ENCODE measurements around the gene SLC16A3.
"Not testable (repeated sequence)": the region's sequence is repeated elsewhere in the genome, so short reads cannot be mapped to it uniquely, and the experiment has no call there.

Gene SLC16A3

DNA sequence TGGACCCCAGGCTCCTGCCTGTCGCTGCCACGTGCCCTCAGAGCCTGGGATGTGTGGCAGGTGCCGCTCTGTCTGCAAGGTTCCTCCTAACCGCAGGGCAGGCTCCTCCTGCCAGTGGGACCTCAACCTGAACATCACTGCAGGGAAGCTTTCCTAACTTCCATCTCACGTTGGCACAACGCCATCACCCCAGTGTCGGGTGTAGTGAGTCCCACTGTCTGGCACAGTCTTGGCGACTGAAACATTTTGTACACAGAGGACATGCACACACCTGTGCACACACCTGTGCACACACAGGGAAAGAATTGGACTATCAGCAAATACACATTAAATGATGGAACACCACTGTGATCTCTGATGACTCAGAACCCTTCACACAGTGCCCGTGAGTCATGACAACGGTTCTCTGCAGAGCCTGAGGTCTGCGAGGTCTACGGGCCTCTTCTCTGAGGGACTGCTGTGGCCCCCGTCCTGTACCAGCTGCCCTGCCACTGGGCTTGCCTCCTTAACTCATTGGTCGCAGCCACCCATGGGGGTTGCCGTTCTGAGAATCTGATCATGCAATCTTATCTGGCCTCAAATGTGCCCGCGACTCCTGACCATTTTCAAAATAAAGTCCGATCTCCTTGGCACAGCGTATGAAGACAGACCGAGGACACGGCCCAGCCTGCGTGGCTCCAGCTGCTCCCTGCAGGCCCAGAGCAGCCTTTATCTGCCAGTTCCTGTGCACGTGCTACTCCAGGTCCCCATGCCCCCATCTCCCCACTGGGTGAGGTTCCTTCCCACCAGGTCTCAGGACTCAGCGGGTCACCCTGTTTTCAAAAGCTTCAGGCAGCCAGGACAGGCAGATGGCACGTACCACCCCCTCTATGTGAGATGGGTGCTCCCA lies 23.8 kb upstream of the SLC16A3 start:
- peak; percentile 58 for DNase-seq

DNA sequence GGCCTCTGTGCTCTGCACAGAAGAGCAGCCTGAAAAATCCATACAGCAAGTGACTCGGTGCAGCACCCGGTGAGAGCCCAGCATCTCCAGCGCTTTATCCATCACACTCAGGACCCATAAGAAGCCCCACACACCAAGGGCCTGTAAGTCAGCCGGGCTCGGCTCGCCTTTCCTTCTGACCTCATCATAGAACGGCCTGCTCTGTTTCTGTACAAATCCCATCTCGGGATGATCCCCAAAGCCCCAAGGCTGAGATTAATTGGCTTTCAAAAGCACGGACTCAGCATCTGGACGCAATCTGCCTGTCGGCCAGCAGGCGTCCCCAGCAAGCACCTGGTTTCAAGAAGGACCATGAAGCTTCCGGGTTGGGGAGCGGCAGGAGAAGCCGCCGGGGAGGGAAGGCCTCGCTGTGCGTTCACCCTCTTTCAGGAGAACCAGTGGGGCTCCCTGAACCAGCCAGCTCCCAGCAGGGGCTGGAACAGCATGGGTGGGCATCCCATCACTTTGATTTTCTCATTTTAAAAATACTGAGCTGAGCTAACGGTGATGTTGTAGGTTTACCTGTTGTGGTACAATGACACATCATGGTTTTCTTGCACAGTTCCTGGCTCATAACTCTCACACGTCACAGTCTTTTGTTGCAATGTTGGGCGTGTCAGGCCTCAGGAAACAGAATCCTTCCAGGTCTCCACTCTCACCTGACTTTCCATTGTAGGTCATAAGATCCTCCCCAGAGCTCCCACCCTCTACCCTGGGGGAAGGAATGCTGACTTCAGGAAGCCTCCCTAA lies 22.9 kb upstream of the SLC16A3 start:
- peak; percentile 90 for DNase-seq

DNA sequence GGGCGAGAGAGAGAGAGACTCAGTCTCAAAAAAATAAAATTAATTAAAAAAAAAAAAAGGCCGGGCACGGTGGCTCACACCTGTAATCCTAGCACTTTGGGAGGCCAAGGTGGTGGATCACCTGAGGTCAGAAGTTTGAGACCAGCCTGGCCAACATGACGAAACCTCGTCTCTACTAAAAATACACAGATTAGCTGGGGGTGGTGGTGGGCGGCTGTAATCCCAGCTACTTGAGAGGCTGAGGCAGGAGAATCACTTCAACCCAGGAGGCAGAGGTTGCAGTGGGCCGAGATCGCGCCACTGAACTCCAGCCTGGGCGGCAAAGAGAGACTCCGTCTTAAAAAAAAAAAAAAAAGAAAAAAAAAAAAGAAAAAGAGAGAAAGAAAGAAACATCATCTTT lies 18.2 kb upstream of the SLC16A3 start:
- not testable (repeated sequence) for DNase-seq

DNA sequence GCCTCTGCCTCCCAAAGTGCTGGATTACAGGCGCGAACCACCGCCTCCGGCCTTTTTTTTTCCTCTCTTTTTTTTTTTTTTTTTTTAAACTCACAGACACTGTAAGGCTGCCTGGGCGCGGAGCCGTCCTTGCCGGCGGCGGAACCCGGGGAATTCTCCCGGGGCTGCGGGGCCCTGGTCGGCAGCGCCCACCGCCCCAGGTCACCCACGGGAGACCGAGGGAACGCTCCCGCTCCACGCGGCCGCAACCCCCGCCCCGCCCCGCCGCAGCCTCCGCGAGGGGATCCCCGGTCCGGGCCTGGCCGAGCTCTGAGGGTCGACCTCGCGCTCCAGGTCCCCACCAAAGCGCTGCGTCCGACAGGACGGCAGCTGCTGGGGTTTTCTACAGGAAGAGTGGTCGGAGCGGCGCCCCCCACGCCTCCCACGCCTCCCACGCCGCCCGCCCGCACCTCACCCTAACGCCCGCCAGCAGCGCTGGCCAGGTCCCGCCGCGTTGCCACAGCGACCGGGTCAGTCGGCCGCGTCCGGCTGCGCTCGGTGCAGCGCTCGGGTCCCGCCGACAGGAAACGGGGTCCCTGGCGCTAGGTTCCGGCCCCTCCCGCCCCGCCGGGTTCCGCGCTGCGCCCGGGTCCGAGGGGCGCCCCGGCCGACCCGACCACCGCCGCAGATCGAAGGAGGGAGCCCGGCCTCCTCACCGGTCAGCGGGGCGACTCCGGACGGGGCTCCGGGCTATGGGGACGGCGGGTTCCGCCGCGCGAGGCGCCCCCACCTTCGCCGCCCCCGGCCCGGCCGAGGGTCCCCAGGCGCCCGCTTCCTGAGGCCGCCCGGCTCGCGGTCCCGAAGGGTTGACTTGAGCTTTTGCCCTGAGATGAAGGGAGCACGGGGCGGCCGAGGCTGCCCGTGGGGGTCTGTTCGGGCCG lies 16.3 kb upstream of the SLC16A3 start, which contains the start of gene CCDC57:
CCDC57 (minus strand) TSS at position 512 of the 920 bp plus-strand sequence. CDS start 10,898 bp downstream, outside the sequence.
- DNase-seq = peak; percentile 81

DNA sequence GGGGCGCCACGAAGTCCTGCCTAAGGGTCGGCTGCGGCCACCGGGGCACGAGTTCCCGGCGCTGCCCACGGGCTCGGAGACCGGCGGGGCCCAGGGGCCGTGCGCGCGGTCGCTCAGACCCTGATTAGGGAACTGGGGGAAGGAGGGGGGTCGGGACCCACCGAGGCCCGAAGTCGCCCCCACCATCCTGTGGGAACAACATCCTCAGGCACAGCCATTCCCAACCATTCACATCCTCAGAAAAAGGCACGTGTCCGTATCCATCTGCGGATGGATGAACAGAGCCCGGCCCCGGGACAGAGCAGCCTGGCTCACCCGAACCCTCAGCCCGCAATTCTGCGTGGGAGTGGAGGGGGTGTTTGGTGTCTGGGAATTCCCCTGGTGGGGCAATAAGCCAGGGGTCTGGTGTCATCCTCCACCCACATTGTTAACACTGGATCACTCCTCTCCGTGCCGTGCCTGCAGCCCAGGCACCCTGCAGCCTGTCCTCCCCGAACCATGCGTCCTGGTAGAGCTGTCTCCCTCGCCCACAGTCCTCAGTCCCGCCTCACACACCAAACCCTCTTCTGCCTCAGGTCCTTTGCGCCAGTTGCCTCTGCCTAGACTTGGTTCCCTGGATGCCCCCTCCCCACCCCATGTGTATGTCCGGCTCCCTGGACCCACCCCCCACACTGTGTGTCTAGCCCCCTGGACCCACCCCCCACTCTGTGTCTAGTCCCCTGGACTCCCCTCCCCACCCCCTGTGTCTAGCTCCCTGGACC lies 15.4 kb upstream of the SLC16A3 start:
- DNase-seq = peak; percentile 49

DNA sequence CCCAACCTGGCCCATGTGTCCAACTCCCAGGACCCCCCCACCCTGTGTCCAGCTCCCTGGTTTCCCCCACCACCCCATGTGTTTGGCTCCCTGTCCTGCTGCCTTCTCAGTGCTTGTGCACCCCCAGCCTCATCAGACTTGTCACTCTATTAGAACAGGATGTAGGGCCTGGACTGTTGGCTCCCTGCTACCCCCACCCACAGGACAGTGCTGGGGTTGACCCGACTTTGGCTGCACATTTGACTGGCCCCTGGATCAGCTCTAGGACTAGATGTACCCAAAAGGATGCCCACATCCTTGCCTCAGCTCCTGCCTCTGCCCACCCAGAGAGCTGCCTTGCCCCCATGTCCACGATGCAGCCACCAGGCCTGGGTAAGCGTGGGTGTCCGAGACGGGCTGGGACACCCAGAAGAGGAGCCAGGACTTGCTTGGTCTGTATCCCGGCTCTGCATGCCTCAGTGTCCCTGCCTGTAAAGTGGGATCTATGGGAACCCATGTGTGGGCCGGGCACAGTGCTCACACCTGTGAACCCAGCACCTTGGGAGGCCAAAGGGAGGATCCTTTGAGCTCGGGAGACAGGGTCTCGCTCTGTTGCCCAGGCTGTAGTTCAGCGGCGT lies 14.7 kb upstream of the SLC16A3 start:
- no peak for DNase-seq

DNA sequence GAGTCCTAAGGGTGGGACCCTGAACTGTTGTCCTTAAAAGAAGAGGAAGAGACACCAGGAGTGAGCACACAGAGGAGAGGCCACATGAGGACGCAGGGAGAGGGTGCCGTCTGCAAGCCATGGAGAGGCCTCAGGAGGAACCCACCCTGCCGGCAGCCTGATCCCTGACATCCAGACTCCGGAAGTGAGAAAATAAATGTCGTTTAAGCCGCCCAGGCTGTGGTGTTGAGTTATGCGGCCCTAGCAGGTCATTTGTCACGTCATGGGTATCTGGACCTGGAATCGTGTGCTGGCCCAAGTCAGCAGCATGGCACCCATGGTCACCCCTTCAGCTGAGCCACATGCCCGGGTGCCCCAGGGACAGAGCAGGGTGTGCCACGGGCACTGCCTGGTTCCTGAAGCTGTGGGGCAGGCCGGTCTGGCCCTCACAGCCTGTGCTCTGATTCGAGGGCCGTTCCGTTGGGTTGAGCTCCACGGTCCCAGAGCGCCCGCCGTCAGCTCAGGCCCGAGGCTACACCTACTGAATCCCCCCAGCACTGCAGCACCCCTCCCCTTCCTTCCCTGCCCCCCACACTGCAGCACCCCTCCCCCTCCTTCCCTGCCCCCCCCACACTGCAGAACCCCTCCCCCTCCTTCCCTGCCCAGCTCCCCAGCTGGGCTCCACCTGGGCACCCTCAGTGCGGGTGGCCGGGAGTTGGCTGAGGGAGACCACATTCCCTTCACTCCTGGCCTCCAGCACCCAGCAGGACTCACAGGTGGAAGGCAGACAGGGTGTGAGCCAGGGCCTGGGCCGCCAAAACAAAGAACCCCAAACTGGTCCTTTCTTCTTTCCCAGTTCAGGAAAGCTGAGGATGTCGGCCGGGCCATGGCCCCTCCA lies 13.5 kb upstream of the SLC16A3 start:
- no peak for DNase-seq

DNA sequence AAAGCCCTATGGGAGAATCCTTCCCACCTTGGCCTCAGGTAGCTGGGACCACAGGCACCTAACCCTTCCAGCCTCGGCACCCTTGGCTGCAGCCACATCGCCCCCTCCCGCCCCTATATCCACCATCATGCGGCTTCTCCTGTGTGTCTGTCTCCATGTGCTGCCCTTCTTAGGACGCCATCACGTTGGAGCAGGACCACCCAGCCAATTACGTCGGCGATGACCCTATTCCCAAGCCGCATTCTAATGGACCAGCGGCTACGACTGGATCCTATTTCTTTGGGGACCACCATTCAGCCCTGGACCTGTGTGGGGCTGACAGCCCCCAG lies 12.9 kb upstream of the SLC16A3 start:
- no peak for DNase-seq

DNA sequence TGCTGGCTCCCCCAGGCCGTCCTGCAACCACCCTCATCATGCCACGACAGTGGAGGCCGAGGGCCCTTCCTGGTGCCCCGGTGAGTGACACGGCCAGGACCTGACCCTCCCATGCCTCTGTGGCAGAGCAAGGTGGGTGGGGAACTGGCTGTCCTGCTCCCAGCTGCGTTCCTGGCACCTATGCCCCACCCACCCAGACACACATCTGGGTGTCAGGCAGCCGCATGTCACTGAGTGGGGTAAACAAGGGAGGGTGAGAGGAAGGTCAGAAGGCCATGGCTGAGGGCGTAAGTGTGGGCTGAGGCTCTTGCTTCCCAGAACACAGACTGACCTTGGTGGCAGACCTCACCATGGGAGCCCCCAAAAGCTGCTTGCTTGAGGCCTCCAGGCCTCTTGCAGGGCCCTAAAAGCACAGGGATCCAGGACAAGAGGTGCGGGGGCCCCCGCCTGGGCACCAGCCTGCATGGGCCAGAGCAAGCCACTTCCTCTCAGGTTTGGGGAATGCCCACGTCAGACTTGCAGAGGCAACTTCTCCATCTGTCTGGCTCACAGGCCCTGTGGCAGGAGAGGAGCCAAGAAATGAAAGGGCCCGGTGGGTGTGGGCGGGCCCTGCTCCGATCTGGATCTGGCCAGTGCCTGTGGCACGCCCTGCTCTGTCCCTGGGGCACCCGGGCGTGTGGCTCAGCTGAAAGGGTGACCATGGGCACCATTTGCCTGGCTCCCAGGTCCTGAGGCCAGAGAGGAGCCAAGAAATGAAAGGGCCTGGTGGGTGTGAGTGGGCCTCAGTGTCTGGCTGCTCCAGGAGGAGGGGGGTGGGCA lies 12.3 kb upstream of the SLC16A3 start:
- DNase-seq = peak; percentile 62

DNA sequence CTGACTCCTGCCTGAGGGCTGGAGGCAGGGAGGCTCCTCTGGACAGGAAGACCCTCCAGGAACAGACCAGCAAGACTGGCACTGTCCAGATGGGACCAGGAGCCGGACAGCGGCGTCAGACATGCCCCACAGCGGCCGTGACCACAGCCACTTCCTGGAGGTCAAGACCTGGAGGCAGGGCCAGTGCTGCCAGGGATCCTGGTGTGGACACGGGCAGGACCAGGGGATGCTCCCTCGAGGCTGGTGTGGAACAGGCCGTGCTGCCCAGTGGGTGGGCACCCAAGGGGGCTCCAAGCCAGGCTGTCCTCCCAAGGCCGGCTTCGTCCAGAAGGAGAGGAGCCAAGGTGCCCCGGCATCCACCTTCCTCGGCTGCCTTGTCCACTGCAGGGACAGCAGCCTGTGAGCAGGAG lies 11.7 kb upstream of the SLC16A3 start:
- DNase-seq = no peak

DNA sequence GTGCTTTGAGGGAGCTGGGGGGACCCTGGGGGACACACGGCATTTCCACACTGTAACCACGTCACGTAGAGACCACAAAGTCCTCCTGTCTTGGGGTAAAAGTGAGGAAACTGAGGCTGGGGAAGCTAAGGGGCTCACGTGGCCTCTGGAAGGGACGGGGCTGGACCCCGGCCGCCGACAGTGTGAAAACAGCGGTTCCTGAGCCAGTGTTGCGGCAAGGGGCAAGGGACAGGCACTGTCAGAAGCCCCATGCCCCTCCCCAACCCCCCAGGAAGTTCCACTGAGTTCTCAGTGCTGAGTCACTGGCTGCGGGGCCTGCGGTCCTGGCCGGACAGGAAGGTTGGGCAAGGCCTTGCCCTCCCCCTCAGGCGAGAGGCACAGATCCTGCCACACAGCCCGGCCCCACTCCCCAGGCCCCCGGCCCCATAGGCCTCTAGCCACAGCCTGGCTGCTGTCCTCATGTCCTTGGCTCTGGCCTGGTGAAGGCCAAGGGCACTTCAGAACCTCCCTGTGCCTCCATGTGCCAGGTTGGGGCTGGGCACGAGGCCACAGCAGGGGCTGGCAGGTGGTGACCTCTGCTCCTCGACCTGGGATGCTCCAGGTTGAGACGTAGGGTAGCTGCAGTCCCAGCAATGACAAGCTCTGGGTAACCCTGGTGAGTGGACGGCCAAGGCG lies 11.2 kb upstream of the SLC16A3 start:
- DNase-seq = no peak

DNA sequence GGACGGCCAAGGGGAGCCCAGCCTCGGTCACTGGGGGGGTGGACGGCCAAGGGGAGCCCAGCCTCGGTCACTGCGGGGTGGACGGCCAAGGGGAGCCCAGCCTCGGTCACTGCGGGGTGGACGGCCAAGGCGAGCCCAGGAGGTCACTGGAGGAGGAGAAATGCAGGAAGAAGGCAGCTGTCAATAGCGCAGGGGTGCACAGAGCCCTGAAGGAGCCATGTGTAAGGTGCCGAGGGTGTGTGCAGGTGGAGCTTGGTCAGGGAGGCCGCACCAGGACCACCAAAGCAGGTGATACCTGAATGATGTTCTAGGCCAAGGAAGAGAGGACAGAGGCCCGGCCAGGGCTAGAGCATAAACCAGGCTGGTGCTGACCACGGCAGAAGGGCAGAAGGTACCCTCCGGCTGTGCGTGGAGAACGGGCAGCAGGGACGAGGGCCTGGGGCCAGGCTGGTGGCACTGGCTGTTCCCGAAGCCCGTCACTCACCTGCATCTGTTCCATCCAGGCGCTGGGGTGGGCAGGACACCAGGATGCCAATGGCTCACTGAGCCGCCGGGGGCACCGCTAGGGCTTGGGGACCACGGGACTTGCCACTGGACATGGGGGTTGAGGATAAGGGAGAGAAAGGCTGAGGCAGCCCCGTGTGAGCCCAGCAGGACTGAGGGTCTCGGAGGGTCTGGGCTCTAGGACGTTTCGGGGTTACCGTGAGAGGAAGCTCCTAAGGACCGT lies 10.3 kb upstream of the SLC16A3 start:
- DNase-seq = no peak

DNA sequence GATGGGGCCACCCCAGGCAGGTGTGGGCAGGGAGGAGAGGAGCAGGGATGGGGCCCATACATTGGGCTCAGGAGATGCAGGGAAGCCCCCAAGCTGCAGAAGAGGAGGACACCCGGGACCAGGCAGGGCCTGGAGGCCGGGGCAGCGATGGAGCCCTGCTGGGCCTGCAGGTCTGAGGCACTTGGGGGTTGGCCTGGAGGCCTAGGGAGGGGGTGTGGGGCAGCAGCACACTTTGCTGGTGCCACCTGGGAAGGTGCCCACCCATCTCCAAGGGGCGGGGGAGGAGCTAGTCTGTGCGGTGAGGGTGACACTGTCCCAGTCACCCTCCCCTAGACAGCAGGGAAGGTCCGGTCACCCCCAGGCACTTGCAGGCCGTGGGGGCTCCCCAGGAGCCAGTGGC lies 9.8 kb upstream of the SLC16A3 start:
- DNase-seq = no peak

DNA sequence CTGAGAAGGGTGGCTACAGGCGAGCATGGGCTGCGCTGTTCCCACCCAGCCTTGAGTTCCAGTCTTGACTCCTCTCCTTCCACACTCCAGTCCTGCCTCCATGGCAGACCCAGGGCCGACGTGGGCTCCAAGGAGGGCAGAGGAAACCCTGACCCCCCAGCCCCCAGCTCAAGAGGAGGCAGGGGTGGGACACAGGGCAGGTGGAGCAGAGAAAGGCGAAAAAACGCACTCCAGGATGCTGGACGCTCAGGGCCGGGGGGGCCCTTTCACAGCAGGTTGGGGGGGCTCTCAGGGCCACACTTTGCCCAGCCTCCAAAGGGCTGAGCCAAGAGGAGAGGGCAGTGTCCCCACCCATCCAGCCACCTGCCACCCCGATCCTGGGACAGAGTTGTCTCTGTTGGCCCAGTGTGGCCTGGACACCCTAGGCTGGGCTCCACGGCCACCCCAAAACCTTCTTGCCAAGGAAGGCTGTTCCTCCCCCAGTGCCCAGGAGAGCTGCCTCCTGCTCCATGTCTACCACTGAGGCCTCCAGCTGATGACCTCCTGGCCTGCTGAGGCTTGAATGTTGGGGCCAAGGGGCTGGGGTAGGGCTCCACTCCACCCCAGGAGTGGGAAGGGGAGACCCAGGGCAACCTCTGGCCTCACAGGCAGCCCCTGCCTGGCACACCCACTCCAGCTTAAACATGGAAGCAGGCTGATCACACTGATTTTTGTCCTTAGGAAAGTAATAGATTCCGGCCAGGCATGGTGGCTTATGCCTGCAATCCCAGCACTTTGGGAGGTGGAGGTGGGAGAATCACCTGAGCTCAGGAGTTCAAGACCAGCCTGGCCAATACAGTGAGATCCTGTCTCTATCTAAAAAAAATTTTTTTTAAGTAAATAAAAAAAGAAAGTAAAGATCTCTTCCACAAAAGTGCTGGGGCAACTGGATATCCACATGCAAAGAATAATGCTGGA lies 8.8 kb upstream of the SLC16A3 start:
- DNase-seq = no peak

DNA sequence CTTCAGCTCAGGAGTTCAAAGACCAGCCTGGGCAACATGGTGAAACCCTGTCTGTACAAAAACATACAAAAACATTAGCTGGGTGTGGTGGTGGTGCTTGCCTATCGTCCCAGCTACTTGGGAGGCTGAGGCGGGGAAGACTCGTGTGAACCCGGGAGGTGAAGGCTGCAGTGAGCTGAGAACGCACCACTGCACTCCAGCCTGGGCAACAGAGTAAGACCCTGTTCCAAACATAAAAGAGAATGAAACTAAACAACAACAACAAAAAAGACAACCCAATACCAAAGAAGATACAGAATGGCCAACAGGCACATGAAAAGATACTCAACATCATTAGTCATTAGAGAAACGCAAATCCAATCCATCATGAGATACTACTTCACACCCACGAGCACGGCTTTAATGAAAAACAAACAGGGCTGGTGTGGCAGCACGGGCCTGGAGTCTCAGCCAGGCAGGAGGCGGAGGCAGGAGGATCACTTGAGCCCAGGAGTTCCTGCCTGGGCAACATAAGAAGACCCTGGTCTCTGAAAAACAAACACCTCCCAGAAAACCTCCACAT lies 7.4 kb upstream of the SLC16A3 start:
- DNase-seq = no peak

DNA sequence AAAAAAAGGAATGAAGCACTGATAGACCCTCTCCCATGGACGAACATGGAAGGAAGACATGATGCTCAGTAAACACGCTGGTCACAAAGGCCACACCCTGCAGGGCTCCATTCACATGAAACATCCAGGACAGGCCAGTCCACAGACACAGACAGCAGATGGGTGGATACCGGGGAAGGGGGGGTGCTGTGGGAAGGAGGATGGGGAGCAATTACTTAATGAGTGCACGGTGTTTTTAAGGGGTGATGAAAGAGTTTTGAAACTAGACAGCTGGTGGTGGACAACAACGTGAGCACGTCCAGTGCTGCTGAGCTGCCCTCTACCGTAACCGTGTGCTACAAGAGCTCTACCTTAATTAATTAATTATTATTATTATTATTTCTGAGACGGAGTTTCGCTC lies 6.0 kb upstream of the SLC16A3 start:
- no peak for DNase-seq

DNA sequence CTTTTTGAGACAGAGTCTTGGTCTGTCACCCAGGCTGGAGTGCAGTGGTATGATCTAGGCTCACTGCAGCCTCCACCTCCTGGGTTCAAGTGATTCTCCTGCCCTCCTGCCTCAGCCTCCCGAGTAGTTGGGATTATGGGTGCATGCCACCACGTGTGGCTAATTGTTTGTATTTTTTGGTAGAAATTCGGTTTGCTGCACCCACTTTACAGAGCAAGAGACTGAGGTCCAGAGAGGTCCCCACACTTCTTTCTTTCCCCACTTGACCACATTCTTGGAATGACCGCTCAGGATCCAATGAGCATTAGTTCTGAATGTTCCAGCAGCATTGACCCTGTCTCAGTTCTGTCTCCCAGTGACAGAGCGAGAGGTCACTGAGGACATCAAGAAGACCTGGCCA lies 5.3 kb upstream of the SLC16A3 start:
- no peak for DNase-seq
